Measurements from ENCODE around the gene C5AR1.

- no peak for TF ChIP-seq POLR2A (IDR thresholded peaks at IDR 0.05; ENCODE audit: low read length)
- no peak for TF ChIP-seq GATA1 (IDR thresholded peaks at IDR 0.05; ENCODE audit: low read depth, low read length)
Observed at GRCh38 chr19:47264629-47265028, 45.0 kb upstream of the C5AR1 start.

Data from erythroblast (primary cell).